NT2/D1 (cell line): ENCODE measurements around the gene PA2G4.

ENCODE experiments used
- SUZ12 ChIP-seq: IDR thresholded peaks from 2 replicates; pipeline ENCODE4 v1.6.1; 2011; ENCODE audit not compliant: insufficient read length, insufficient read depth; ENCODE audit errors: extremely low read depth
- YY1 ChIP-seq: IDR thresholded peaks from 2 replicates; pipeline ENCODE4 v1.6.1; 2011; ENCODE audit not compliant: insufficient read length, insufficient read depth
- ZNF274 ChIP-seq: IDR thresholded peaks from 2 replicates; pipeline ENCODE4 v1.6.1; 2011; ENCODE audit warnings: mild to moderate bottlenecking, low read depth, low read length

DNA sequence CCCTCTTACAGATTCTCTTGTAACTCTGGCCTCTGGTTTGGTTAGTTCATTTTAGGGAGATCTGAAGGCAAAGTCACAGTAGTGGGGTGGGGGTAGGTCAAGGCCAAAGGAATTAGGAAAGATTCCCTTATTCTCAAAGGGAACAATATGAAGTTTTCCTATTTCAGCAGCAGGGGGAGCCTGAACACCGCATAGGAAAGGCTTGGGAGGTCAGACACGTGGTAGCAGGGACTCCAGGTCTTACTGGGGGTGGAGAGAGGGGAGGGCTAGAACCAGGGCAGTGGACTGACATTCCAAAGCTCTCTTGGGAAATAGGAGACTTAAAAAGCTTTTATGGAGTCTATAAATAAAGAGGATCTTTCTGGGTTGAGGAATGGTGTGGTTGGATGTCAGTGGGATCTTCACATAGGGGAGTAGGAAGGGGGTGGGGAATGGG, 15.0 kb downstream of the PA2G4 start:
- no peak for TF ChIP-seq YY1
- TF ChIP-seq ZNF274, result no peak
- TF ChIP-seq SUZ12, result no peak
